ENCODE measurements around the gene COL11A1.

DNA sequence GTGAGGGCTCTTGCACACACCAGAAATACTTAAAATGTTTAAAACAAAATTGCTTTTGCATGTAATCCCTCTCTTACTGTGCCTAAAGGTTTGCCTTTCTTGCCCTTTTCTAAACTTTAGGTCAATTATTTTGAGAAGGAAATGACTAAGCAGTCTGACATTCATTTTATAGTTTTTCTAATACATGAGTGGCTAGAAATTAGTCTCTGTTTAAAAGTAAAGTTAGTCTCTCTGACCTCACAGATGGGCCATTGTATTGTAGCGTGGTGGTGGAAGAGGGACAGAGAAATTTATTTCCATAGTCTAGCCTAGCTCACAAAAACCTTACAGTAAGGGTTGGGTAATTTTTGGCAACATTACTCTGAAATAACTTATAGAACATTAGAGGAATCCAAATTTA, 3.6 kb upstream of the COL11A1 start:
- TF ChIP-seq POLR2AphosphoS5 (IDR thresholded peaks at IDR 0.05; ENCODE audit: low read depth) (no peak), EZH2 (IDR thresholded peaks at IDR 0.05; ENCODE audit: low read depth, unreplicated experiment) (no peak), CREB1 (CRISPR knock-in tag; IDR thresholded peaks at IDR 0.05; ENCODE audit: low read depth) (no peak), EZH2phosphoT487 (IDR thresholded peaks at IDR 0.05; ENCODE audit: unreplicated experiment) (no peak)
- TF ChIP-seq, protein P1, sequence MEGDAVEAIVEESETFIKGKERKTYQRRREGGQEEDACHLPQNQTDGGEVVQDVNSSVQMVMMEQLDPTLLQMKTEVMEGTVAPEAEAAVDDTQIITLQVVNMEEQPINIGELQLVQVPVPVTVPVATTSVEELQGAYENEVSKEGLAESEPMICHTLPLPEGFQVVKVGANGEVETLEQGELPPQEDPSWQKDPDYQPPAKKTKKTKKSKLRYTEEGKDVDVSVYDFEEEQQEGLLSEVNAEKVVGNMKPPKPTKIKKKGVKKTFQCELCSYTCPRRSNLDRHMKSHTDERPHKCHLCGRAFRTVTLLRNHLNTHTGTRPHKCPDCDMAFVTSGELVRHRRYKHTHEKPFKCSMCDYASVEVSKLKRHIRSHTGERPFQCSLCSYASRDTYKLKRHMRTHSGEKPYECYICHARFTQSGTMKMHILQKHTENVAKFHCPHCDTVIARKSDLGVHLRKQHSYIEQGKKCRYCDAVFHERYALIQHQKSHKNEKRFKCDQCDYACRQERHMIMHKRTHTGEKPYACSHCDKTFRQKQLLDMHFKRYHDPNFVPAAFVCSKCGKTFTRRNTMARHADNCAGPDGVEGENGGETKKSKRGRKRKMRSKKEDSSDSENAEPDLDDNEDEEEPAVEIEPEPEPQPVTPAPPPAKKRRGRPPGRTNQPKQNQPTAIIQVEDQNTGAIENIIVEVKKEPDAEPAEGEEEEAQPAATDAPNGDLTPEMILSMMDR (conservative IDR thresholded peaks at IDR 0.05; ENCODE audit: low read depth in 2 of 2): no peak
- TF ChIP-seq, protein P2, sequence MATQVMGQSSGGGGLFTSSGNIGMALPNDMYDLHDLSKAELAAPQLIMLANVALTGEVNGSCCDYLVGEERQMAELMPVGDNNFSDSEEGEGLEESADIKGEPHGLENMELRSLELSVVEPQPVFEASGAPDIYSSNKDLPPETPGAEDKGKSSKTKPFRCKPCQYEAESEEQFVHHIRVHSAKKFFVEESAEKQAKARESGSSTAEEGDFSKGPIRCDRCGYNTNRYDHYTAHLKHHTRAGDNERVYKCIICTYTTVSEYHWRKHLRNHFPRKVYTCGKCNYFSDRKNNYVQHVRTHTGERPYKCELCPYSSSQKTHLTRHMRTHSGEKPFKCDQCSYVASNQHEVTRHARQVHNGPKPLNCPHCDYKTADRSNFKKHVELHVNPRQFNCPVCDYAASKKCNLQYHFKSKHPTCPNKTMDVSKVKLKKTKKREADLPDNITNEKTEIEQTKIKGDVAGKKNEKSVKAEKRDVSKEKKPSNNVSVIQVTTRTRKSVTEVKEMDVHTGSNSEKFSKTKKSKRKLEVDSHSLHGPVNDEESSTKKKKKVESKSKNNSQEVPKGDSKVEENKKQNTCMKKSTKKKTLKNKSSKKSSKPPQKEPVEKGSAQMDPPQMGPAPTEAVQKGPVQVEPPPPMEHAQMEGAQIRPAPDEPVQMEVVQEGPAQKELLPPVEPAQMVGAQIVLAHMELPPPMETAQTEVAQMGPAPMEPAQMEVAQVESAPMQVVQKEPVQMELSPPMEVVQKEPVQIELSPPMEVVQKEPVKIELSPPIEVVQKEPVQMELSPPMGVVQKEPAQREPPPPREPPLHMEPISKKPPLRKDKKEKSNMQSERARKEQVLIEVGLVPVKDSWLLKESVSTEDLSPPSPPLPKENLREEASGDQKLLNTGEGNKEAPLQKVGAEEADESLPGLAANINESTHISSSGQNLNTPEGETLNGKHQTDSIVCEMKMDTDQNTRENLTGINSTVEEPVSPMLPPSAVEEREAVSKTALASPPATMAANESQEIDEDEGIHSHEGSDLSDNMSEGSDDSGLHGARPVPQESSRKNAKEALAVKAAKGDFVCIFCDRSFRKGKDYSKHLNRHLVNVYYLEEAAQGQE (IDR thresholded peaks at IDR 0.05; ENCODE audit: unreplicated experiment): no peak

All from GM23338 (cell line).